ENCODE data around the gene PF4V1.

The PF4V1 gene

GRCh38 chr4:73869130-73870055, 16.3 kb downstream of the PF4V1 start, which contains the start of gene CXCL1:
TSS of gene CXCL1 (plus strand) at chr4:73869393. CDS start at chr4:73869471, 78 bp downstream.
- FAIRE-seq = no peak
- DNase-seq (ENCODE audit: insufficient read length, low spot score) = no peak
- TF ChIP-seq POLR2A (IDR thresholded peaks at IDR 0.05; ENCODE audit: low read depth, low read length) = no peak

DNA sequence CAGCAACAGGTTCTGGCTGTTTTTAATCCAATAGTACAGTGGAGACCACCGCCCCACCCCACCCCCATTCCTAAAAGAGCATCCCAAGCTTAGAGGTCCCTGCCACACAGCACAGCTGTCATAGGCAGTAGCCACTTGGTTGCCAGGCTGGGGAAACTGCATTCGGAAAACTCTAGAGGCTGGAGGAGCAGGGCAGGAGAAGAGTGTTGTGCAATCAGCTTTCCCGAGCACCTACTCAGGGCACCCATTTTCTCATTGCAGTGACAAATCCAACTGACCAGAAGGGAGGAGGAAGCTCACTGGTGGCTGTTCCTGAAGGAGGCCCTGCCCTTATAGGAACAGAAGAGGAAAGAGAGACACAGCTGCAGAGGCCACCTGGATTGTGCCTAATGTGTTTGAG, 17.2 kb downstream of the PF4V1 start:
- DNase-seq (ENCODE audit: insufficient read length, low spot score) = no peak

DNA sequence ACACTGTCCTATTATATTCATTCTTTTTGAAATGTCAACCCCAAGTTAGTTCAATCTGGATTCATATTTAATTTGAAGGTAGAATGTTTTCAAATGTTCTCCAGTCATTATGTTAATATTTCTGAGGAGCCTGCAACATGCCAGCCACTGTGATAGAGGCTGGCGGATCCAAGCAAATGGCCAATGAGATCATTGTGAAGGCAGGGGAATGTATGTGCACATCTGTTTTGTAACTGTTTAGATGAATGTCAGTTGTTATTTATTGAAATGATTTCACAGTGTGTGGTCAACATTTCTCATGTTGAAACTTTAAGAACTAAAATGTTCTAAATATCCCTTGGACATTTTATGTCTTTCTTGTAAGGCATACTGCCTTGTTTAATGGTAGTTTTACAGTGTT, 17.7 kb downstream of the PF4V1 start:
- FAIRE-seq (no peak), DNase-seq (ENCODE audit: insufficient read length, low spot score) (no peak)
- TF ChIP-seq POLR2A (IDR thresholded peaks at IDR 0.05; ENCODE audit: low read depth, low read length) = no peak

More for the DNA sequence above, 17.2 kb downstream of the PF4V1 start:
- TF ChIP-seq POLR2A (IDR thresholded peaks at IDR 0.05; ENCODE audit: low read depth, low read length) = no peak
- FAIRE-seq = no peak

DNA sequence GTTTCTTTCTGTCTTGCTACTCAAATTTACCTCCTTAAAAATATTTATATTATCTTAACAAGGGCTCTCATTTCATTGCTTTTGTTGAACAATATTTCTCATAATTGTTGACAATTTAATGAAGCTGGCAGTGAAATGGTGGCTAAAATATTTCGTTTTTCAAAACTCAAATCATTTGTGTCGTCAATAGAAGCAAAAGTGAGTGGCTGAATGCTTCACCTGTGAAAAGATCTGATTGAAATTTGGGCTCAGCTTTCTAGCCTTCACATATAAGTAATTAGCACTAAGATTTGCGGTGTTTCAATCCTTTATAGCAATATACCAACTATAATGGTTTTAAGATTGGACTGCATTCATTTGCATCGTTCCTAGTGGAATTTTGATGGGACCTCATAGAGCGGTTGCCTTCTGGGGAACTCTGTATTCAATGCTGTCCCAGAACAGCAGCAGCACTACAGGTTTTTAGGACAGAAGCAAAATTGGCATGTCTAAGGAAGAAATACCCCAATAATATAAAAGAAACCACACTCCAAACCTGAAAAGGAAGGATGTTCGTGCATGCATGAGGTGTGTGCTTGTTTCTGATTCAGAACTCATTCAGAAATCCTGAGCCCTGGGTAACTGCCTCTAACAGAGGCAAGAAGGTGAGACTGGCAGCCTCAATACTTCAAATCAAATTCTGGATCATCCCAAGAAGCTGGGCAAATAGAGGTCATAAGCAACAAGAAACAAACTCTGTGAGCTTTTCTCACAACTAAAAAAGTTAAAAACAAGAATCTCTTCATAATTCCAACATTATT, 18.6 kb downstream of the PF4V1 start:
- DNase-seq (ENCODE audit: insufficient read length, low spot score) (no peak), FAIRE-seq (no peak)
- no peak for TF ChIP-seq POLR2A (IDR thresholded peaks at IDR 0.05; ENCODE audit: low read depth, low read length)

DNA sequence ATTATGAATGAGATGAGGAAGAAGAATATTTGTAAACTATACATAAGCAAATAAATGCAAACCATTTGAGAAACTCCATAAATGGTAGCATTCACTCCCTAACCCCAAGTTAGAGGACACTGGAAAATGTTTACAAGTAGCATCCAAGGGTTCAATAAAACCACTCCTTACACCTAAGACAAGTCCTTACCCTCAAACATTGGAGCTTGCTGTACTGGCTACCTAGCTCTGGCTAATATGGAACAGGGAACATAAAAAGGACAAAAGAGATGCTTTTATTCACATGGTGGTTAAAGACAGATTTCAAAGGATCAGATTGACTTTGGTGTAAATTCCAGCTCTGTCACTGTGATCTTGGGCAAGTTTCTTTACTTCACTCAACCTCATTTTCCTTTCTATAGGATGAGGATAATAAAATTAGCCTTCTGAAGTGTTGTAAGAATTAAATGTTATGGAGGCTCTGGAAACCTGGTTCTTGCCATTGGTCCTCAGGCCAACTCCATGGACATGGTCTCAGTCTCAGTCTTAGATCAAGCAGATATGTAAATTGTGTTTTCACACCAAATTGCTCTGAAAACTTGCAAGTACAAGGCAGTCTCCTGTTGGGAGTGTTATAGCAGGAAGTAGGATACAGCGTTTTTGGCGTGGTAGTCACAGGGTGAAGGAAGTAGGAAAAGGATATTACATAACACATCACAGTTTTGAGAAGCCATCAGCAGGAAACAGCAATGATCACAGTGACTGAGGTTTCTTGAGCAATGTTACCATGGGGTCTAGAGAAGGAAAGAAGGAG, 19.4 kb downstream of the PF4V1 start:
- FAIRE-seq (no peak), DNase-seq (ENCODE audit: insufficient read length, low spot score) (no peak)
- TF ChIP-seq POLR2A (IDR thresholded peaks at IDR 0.05; ENCODE audit: low read depth, low read length) = no peak

DNA sequence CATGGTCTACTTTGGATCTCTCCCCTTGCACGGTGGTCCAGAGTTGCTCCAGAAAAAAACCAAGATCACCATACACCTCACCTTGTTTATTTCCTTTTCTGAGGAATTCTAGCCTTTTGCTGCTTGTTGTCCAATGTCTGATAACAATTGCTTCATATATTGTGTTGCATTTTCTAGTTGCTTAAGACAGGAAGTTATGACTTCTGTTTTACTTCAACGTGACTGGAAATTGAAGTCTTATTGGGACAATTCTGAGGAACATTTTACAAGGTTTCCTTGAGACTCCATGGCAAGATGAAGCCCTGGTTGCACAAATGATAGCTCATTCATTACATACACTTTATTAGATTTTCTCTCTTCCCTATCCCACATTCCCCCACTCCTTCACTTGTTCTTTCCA, 21.3 kb downstream of the PF4V1 start:
- DNase-seq (ENCODE audit: insufficient read length, low spot score) (no peak), FAIRE-seq (no peak)
- no peak for TF ChIP-seq POLR2A (IDR thresholded peaks at IDR 0.05; ENCODE audit: low read depth, low read length)

GRCh38 chr4:73875401-73875800, 22.3 kb downstream of the PF4V1 start:
- DNase-seq (ENCODE audit: insufficient read length, low spot score) (no peak), FAIRE-seq (no peak)
- TF ChIP-seq POLR2A (IDR thresholded peaks at IDR 0.05; ENCODE audit: low read depth, low read length) = no peak

- DNase-seq (ENCODE audit: insufficient read length, low spot score) = no peak
- peak; percentile 90 for FAIRE-seq
Observed at GRCh38 chr4:73883306-73883705, 30.2 kb downstream of the PF4V1 start.

GRCh38 chr4:73885574-73886267, 32.6 kb downstream of the PF4V1 start:
- TF ChIP-seq POLR2A (IDR thresholded peaks at IDR 0.05; ENCODE audit: low read depth, low read length) = no peak
- DNase-seq (ENCODE audit: insufficient read length, low spot score) (no peak), FAIRE-seq (peak; percentile 66)

More at GRCh38 chr4:73883306-73883705, 30.2 kb downstream of the PF4V1 start:
- TF ChIP-seq POLR2A (IDR thresholded peaks at IDR 0.05; ENCODE audit: low read depth, low read length) = no peak

GRCh38 chr4:73891326-73891725, 38.2 kb downstream of the PF4V1 start:
- TF ChIP-seq POLR2A (IDR thresholded peaks at IDR 0.05; ENCODE audit: low read depth, low read length) = no peak
- DNase-seq (ENCODE audit: insufficient read length, low spot score) (no peak), FAIRE-seq (no peak)

- DNase-seq (ENCODE audit: insufficient read length, low spot score) = no peak
- no peak for TF ChIP-seq POLR2A (IDR thresholded peaks at IDR 0.05; ENCODE audit: low read depth, low read length)
- FAIRE-seq = no peak
Observed at GRCh38 chr4:73891739-73892405, 38.8 kb downstream of the PF4V1 start.

GRCh38 chr4:73892966-73893365, 39.9 kb downstream of the PF4V1 start:
- no peak for TF ChIP-seq POLR2A (IDR thresholded peaks at IDR 0.05; ENCODE audit: low read depth, low read length)
- FAIRE-seq (no peak), DNase-seq (ENCODE audit: insufficient read length, low spot score) (no peak)

DNA sequence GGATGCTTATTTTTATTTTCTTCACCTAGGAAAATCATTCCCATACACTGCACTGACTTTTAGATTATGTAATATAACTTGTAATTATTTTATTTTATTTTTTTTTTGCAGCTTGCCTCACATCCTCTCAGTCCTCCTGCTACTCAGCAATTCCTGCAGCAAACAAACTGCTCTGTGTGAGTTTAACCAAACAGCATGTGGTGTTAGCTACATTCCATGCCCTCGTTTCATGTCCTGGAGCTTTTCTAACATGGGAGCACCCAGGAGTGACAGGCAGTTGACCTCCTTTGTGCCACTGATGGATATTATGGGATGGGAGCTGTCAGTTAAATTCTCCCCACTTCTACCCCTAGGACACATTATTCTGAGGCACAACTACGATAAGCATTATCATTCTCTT, 40.9 kb downstream of the PF4V1 start:
- TF ChIP-seq POLR2A (IDR thresholded peaks at IDR 0.05; ENCODE audit: low read depth, low read length) = no peak
- FAIRE-seq = no peak
- DNase-seq (ENCODE audit: insufficient read length, low spot score) = no peak

All from H54 (cell line).